OCI-LY7 (cell line): ENCODE results near the gene SARDH. TPM values are rescaled to one million over a fixed set of nuclear protein-coding genes. Genes with fewer than 3 reads are reported as not detected.

Experiments used
- BruUV-seq: library from RNA; stranded (reverse); fragments of 400-500 nt; replicated peaks from 2 replicates; lab custom pipeline; 2021; lab: Mats Ljungman, UMichigan
- CTCF ChIA-PET: fragments of 300-600 bp; sonication (Branson Sonifier 250); formaldehyde crosslinking; loops from one replicate; lab custom pipeline; 2022; ENCODE audit warnings: antibody characterized with exemption; ENCODE audit not compliant: unreplicated experiment; lab: Charles Lee
- POLR2A ChIA-PET: fragments of 300-600 bp; sonication (Branson Sonifier 250); formaldehyde crosslinking; loops from one replicate; lab custom pipeline; 2022; ENCODE audit warnings: antibody characterized with exemption; lab: Charles Lee
- DNase-seq: peaks from one replicate; pipeline ENCODE4 v3.0.0-alpha.2; 2015; ENCODE audit warnings: low spot score
- H2AFZ ChIP-seq: fragments of 200-600 bp; sonication (generic), shearing (Covaris generic); 2 replicates; pipeline ENCODE4 v1.6.1; 2014; ENCODE audit warnings: mild to moderate bottlenecking, antibody characterized with exemption, low read length, moderate library complexity
- H3K27ac ChIP-seq: fragments of 200-600 bp; sonication (generic); 2 replicates; pipeline ENCODE4 v1.5.1; 2014; ENCODE audit warnings: mixed run types, low read depth, mild to moderate bottlenecking, moderate library complexity, low read length, inconsistent platforms; ENCODE audit not compliant: poor library complexity, severe bottlenecking
- H3K36me3 ChIP-seq: fragments of 200-600 bp; sonication (generic); 2 replicates; pipeline ENCODE4 v1.6.1; 2014; ENCODE audit warnings: mild to moderate bottlenecking, antibody characterized with exemption, low read length, moderate library complexity, mixed read lengths; ENCODE audit not compliant: insufficient read depth
- H3K4me1 ChIP-seq: fragments of 200-600 bp; sonication (generic); 2 replicates; pipeline ENCODE4 v1.5.1; 2014; ENCODE audit warnings: mild to moderate bottlenecking, low read length; ENCODE audit not compliant: insufficient read depth, poor library complexity, severe bottlenecking
- H3K4me2 ChIP-seq: fragments of 200-600 bp; sonication (generic); 2 replicates; pipeline ENCODE4 v1.6.1; 2014; ENCODE audit warnings: mild to moderate bottlenecking, low read length
- H3K4me3 ChIP-seq: fragments of 200-600 bp; sonication (generic); 2 replicates; pipeline ENCODE4 v1.5.1; 2014; ENCODE audit warnings: mild to moderate bottlenecking, low read depth, low read length; ENCODE audit not compliant: poor library complexity, severe bottlenecking
- H3K79me2 ChIP-seq: fragments of 200-600 bp; sonication (generic); 2 replicates; pipeline ENCODE4 v1.6.1; 2016; ENCODE audit warnings: low read depth, mild to moderate bottlenecking, low read length, moderate library complexity, mixed read lengths; ENCODE audit not compliant: insufficient read depth
- H3K9me2 ChIP-seq: fragments of 200-600 bp; sonication (generic); 2 replicates; pipeline ENCODE4 v1.6.1; 2016; ENCODE audit warnings: mild to moderate bottlenecking, low read length, mixed read lengths; ENCODE audit not compliant: insufficient read depth
- H3K9me3 ChIP-seq: fragments of 200-600 bp; sonication (generic); 2 replicates; pipeline ENCODE4 v1.6.1; 2014; ENCODE audit warnings: mild to moderate bottlenecking, mixed run types, low read length, mixed read lengths
- H4K20me1 ChIP-seq: fragments of 200-600 bp; sonication (generic); 2 replicates; pipeline ENCODE4 v1.6.1; 2014; ENCODE audit warnings: mild to moderate bottlenecking, antibody characterized with exemption, low read length, moderate library complexity, mixed read lengths; ENCODE audit not compliant: insufficient read depth
- EZH2phosphoT487 ChIP-seq: fragments of 200-600 bp; sonication (generic); IDR thresholded peaks from 2 replicates; pipeline ENCODE4 v1.6.1; 2018; ENCODE audit warnings: low read depth, borderline replicate concordance, mild to moderate bottlenecking, mixed run types, antibody characterized with exemption, low read length, moderate library complexity, mixed read lengths
- intact Hi-C: fragments of 100-400 bp; cut with micrococcal nuclease; formaldehyde crosslinking; loops from one replicate; pipeline ENCODE4 v1.10.0; 2022; ENCODE audit not compliant: unreplicated experiment
- total RNA-seq, 2 experiments: library from RNA; depleted of rRNA in 1 of 2; stranded (reverse); fragments of >200 nt in 1 of 2; shearing (Covaris generic) in 1 of 2; gene quantifications; 2 replicates each; pipeline ENCODE4 v1.2.3, GENCODE V29; 2014 to 2022
- TF ChIP-seq, protein P1 (sequence below): fragments of 200-600 bp; sonication (generic); conservative IDR thresholded peaks from 2 replicates; pipeline ENCODE4 v1.5.1; 2014; ENCODE audit warnings: mild to moderate bottlenecking, antibody characterized with exemption, low read length, moderate library complexity, mixed read lengths

The SARDH gene
- total RNA-seq, 2 experiments from 2014 or later = 42.8 to 60.8 TPM

GRCh38 chr9:133762488-133763271 is 24.5 kb upstream of the SARDH start:
- Histone ChIP-seq H3K4me2 (no peak overlapping the region), H2AFZ (no peak overlapping the region), H3K9me2 (no peaks in the 10 kb centered on the region), H4K20me1 (no peaks in the 10 kb centered on the region), H3K27ac (no peak overlapping the region), H3K79me2 (no peaks in the 10 kb centered on the region), H3K4me3 (no peak overlapping the region), H3K9me3 (peaks cover 6% of the 10 kb centered on the region; the same call in 1 of the 2 replicates), H3K4me1 (no peaks in the 10 kb centered on the region), H3K36me3 (peaks cover 19% of the 10 kb centered on the region; the same call in 1 of the 2 replicates)
- intact Hi-C loops = no loop called here
- ChIA-PET POLR2A (no interaction called here), CTCF (no interaction called here)
- DNase-seq = no peak
- TF ChIP-seq EZH2phosphoT487 = no peak
- TF ChIP-seq, protein P1, sequence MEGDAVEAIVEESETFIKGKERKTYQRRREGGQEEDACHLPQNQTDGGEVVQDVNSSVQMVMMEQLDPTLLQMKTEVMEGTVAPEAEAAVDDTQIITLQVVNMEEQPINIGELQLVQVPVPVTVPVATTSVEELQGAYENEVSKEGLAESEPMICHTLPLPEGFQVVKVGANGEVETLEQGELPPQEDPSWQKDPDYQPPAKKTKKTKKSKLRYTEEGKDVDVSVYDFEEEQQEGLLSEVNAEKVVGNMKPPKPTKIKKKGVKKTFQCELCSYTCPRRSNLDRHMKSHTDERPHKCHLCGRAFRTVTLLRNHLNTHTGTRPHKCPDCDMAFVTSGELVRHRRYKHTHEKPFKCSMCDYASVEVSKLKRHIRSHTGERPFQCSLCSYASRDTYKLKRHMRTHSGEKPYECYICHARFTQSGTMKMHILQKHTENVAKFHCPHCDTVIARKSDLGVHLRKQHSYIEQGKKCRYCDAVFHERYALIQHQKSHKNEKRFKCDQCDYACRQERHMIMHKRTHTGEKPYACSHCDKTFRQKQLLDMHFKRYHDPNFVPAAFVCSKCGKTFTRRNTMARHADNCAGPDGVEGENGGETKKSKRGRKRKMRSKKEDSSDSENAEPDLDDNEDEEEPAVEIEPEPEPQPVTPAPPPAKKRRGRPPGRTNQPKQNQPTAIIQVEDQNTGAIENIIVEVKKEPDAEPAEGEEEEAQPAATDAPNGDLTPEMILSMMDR = no peak
- no TSS peak for BruUV-seq

- Histone ChIP-seq H3K27ac (no peak overlapping the region), H2AFZ (no peak overlapping the region), H3K4me1 (no peaks in the 10 kb centered on the region), H3K36me3 (peaks cover 9% of the 10 kb centered on the region; the same call in 1 of the 2 replicates), H4K20me1 (no peaks in the 10 kb centered on the region), H3K79me2 (no peaks in the 10 kb centered on the region), H3K4me2 (no peak overlapping the region), H3K9me3 (peaks cover under 1% of the 10 kb centered on the region; the same call in 1 of the 2 replicates), H3K4me3 (no peak overlapping the region), H3K9me2 (no peaks in the 10 kb centered on the region)
- TF ChIP-seq EZH2phosphoT487 = no peak
- TF ChIP-seq, protein P1 = no peak
- no peak for DNase-seq
- ChIA-PET CTCF (no interaction called here), POLR2A (no interaction called here)
- BruUV-seq = no TSS peak
- intact Hi-C loops = no loop called here
These were observed 23.6 kb upstream of the SARDH start for GRCh38 chr9:133761641-133762248.
